HL-60/S4 treated with retinoic acid at 250 ng/mL for 4 days and 3 days (cell line): Measurements from ENCODE around the gene TCF12.
"Not testable (repeated sequence)": the region's sequence is repeated elsewhere in the genome, so short reads cannot be mapped to it uniquely, and the experiment has no call there.

ENCODE experiments used
- in situ Hi-C: fragments of 300-500 bp; cut with MboI; formaldehyde crosslinking; loops from 2 replicates; pipeline ENCODE4 v1.7.0; 2022; ENCODE audit warnings: low sequenced_read_pairs

Gene TCF12

DNA sequence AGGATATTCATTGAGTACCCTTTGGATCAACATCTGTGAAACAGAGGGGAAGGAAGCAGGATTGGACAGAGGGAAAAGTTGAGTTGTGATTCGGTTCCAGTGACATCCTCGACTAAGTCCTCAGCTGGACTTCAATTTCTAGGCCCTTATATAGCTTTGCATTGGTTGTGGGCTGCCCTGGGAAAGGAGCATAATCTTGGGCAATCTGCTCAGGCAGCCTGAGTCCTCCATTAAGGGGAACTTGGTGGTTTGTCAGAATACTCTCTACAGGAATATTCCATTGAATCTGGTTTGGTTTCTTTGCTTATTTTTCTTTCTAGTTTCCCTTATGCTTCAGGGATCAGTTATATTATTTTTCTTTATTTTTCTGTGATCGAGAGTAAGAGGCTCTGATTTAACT lies 94.1 kb downstream of the TCF12 start:
- in situ Hi-C loops = no loop called here

DNA sequence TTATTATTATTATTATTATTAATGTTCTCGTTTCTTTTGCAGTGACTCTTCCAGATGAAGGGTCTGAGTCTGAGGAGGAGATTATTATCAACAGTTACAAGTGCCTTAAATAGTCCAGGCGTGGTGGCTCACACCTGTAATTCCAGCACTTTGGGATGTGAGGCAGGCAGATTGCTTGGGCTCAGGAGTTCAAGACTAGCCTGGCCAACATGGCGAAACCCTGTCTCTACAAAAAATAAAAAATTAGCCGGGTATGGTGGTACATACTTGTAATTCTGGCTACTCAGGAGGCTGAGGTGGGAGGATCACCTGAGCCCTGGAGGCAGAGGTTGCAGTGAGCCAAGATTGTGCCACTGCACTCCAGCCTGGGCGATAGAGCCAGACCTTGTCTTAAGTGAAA lies 96.5 kb downstream of the TCF12 start:
- in situ Hi-C loops = not testable (repeated sequence)

DNA sequence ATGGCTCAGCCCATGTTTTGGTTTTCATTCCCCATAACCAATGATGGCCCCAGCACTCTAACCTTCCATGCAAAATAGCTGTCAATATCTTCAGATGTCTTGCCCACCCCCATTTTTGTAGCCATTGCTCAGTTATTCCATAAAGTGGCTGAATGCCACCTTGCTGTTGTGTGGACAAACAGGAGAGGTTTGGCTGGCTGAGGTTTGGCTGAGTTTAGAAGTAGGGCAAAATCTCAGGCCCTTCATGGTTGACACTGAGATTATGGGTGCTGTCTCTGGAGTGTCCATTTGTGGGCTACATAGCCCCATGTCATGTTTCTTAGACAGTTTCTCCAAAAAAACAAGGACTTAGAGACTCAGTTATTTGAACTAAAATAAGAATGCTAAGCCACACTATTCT lies 96.9 kb downstream of the TCF12 start:
- in situ Hi-C loops = no loop called here

DNA sequence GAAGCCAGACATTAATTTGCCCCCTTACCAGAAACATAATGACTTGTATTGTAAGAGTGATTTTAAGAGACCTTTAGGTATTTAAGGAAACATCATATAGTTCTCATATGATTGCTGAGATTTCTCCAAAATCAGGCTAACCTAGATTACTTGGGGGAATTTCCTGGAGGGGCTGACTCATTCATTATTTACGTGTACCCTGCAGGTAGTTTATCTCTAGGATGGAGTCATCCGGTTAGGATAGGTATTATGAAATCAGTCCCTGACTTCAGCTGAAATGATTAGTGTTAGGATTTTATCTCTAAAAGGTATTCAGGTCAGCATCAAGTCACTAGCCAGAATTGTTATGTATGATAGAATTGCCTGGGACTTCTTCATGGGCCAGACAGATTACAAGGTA lies 97.5 kb downstream of the TCF12 start:
- in situ Hi-C loops = no loop called here

DNA sequence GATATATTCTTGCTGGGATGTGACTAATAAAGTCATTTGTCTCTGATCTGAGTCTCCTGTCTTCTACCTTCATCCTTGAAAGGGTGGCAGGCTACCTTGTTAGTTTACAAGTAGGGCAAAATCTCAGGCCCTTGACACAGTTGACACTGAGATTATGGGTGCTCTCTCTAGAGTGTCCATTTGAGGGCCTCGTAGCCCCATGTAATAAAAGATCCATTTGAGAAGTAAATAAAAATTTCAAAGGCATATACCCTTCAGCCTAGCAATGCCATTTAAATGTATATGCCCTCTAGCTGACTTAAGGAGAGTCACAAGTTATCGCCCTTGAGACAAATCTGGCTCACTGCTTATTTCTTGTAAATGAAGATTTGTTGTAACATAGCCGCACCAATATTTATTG lies 98.6 kb downstream of the TCF12 start:
- in situ Hi-C loops = no loop called here

DNA sequence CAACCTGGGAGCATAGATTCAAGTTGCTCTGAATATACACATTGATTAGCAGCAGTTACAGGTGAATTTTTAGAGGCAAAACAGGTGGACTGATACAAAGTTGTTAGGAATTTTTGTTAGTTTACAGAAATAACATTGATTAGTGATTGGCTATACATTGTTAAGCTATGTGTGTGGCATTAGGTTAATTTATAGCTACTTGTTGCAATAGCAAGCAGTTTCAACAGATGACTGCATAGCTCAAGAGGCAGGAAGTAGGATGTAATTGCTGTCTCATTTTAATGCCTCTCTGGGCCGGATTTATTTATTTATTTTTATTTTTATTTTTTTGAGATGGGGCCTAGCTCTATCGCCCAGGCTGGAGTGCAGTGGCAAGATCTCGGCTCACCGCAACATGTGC lies 99.7 kb downstream of the TCF12 start:
- in situ Hi-C loops = no loop called here

DNA sequence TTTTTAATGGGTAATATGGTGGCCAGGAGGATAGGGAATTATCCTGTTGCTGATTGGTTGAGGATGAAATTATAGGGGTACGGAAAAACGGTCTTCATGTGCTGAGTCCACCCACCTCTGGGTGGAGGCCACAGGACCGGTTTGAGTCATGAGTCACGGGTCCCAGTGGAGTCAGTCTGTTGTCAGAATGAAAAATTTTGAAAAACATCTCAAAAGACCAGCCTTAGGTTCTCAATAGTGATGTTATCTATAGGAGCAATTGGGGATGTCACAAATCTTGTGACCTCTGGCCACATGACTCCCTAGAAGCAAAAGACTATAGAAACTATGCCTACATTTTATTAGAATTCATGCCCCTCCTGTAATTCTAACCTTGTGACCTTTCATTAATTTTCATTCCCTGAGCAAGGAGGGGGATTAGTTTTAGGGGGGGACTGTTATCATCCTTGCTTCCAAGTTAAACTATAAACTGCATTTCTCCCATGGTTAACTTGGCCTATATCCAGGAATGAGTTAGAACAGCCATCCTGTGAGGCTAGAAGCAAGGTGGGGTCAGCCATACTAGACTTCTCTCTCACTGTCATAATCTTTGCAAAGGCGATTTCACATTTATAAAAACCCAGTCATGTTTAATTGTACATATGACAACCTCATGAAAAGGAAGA lies 101.2 kb downstream of the TCF12 start:
- in situ Hi-C loops = no loop called here

DNA sequence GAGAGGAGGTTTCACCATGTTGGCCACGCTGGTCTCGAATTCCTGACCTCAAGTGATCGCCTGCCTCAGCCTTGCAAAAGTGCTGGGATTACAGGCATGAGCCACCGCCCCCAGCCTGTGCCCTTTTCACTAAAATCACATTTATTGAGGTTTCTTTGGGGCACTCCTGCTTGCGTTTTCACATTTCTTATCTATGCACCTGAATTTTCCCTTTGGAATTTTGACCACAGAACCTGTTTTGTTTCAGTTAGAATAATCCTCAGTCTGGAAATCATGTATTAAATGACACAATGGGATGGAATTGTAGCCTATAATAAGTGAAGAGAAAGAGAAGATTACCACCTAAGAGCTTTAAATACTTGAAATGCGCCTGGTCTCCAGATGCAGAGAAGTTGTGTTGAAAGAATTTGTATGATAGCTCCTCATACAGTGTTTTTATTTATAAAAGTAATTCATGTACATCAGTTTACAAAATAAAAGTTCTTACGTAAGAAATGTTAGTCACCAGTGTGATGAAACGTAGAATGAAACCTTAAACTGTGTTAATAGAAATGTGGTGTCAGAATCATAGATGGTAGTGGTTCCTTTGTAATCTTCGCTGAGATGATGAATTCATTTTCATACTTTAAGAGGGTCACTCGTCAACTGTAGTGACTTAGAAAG lies 107.0 kb downstream of the TCF12 start:
- in situ Hi-C loops = no loop called here

DNA sequence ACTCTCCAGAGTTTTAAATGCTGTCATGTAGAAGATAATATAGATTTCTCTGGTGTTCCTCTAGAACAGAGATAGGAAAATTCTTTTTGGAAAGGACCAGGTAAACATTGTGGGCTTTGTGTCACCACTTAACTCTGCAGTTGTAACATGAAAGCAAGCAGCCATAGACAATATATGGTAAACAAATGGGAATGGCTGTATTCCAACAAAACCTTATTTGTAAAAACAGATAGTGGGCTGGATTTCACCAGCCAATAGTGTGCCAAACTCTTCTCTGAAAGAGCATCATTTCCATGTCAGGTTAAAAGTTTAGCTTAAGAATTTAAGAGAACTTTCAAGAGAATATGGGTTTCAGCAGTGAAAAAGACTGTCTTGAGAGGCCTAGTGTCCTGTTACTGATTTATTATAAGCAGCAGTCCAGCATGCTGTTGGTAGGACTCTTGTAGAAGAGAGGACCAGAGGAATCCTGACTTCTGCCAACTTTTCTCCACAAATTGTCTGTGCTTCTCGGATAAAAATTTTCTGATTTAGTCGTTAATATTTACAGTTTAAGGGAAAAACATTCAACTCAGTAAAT lies 107.7 kb downstream of the TCF12 start:
- in situ Hi-C loops = no loop called here

DNA sequence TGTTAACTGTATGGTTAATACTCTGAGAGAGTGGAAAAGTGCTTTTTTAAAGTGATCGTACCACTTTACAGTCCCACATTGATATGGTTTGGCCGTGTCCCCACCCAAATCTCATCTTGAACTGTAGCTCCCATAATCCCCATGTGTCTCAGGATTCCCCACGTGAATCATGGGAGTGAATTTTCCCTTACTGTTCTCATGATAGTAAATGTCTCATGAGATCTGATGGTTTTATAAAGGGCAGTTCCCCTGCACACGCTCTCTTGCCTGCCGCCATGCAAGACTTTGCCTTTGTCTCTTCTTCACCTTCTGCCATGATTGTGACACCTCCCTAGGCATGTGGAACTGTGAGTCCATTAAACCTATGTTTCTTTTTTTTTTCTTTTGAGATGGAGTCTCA lies 109.2 kb downstream of the TCF12 start:
- in situ Hi-C loops = no loop called here

DNA sequence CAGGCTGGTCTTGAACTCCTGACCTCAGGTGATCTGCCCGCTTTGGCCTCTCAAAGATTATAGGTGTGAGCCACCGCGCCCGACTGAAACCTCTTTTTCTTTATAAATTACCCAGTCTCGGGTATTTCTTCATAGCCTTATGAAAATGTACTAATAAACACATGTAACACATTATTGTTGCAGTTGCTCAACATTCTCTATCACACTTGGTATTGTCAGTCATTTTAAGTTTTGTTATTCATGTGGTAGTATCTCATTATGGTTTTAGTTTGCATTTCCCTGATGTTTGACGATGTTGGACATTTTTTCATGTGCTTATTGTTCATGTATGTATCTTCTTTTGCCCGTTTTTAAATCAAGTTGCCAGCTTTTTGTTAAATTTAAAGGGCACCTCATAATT lies 109.7 kb downstream of the TCF12 start:
- in situ Hi-C loops = no loop called here

DNA sequence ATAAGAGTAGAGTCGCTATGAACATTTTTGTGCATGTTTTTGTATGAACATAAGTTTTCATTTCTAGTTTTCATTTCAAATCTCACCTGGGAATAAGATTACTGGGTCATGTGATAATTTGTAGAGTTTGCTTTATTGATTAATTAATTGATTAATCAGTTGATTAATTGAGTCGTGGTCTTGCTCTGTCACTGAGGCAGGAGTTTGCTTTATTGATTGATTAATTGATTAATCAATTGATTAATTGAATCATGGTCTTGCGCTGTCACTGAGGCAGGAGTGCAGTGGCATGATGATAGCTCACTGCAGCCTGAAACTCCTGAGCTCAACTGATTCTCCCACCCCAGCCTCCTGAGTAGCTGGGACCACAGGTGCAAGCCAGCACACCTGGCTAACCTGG lies 111.6 kb downstream of the TCF12 start:
- in situ Hi-C loops = no loop called here

DNA sequence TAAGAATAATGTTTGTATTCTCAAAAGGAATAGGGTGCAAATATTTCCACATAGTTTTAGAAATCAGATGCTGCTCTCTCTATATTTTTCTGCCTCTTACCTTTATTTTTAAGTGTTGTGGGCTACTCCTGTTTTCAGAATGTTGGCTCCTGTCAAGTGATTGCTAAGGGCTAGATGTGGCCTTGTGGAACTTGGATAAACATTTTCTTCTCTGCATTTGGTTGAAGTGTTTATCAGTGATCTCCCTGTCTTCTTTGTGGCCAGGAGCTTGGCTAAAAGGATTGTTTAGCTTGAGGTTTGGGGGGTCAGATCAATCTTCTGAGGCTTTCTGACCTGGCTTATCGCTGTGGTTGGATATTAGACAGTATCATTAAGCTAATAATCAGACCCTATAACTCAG lies 112.6 kb downstream of the TCF12 start:
- in situ Hi-C loops = no loop called here

DNA sequence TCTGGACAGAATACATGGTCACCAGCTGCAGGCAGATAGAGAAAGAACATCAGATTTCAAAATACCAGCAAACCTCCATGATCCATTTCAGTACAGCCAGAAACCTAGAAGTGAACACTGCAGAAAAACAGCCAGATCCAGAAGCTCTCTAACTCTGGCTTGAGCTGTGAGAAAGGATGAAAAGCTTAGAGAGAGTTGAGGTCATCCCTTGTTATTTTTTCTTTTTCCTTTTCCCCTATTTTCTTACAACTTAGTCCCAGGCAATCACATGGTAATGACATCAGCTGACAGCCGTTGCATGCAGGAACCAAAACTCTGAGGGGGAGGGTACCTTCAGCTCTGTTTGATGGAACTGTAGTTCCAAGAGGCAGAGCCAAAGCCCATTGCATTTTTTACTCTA lies 113.2 kb downstream of the TCF12 start:
- in situ Hi-C loops = no loop called here

DNA sequence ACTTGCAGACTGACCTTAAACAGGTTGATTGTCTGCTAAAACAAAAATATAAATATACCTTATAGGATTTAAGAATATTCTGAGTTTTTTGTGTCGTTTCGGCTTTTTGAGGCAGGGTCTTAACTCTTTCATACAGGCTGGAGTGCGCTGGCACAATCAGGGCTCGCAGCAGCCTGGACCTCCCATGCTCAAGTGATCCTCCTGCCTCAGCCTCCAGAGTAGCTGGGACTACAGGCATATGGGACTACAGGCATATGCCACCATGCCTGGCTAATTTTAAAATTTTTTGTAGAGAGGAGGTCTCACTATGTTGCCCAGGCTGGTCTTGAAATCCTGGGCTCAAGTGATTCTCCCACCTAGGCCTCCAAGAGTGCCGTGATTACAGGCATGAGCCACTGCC lies 113.9 kb downstream of the TCF12 start:
- in situ Hi-C loops = no loop called here

DNA sequence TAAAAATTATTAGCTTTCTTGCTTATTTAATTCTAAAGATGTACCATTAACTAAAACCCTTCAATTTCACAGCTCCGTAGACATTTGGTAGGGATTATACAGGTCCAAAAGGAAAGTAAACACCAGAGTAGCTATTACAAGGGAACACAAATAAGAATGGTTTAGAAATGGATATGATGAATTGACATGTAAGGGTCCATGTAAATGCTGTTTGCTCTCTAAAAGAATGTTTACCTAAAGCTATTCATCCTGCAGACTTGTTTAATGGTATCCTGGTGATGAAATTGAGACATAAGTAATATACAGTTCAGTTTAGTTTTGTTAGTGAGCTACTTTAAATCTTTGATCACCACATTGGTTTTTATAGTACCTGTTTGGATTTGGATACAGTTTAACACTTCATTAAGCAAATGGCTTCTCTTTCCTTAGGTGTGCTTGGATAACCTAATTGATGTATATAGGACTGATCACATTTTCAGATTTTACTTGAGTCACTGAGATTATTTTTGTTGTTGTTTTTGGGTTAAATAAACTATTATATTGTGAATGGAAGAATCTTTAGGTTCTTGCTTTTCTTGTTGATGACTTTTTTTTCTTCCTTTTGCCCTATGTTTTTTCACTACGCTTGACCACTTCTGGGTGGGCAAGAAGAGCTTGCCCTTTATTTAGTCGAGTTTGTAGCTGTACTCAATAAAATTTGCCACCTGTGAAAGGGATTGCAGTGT lies 115.4 kb downstream of the TCF12 start:
- in situ Hi-C loops = no loop called here

DNA sequence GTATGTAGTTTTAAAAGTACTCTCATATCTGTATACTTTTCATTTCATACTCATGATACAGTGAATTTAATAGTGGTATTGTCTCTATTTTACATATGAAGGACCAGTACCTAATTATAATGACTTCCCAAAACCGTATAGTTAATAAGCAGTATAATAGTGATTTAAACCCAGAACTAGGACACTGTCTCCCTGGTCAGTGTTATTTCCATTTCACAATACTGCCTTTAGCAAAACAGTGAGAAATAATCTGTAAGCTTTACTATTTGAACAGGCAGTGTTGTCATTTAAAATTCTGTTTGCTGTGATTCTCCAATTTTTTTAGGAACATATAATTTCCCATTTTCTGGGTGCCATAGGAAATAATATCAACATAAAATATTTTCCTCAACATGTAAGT lies 116.2 kb downstream of the TCF12 start:
- in situ Hi-C loops = no loop called here

DNA sequence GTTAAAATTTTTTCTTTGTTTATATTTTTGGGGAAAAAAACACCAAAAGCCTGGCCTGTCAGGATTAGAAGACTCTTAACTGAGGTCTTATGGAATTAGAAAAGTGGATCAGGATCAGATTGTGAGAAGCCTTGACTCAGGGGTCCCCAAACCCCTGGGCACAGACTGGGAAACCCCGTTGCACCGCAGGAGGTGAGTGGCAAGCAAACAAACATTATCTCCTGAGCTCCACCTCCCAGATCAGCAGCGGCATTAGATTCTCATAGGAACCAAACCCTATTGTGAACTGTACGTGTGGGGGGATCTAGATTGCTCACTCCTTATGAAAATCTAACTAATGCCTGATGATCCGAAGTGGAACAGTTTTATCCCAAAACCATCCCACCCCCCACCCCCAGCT lies 117.2 kb downstream of the TCF12 start:
- in situ Hi-C loops = no loop called here

DNA sequence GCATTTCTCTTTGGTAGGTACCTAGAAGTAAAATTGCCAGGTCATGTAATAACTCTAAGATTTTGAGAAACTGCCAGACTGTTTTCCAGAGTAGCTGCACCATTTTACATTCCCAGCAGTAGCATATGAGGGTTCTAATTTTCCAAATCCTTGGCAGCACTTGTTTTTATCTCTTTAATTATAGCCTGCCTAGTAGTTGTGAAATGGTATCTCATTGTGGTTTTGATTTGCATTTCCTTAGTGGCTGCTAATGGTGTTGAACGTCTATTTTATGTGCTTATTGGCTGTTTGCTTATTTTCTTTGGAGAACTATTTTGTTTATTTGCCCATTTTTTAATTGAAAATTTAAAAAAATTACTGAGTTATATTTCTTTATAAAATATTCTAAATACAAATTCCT lies 117.9 kb downstream of the TCF12 start:
- in situ Hi-C loops = no loop called here

DNA sequence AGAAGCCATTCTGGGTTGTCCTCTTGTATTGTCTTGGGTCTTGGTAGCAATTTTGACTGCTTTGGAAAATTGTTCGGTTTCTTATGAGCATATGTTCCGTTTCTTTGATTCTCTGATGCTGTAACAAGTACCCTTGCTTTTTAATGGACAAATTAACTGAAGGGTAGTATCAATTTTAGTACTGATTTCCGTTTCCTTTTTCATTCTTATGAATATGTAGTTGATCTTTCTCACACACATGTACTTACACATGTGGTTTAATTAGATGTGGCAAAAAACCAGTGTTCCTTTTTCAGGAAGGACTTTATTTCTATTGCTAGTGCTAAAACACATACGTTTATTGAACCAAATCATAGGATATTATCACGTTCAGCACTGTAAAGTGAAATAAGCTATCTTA lies 119.1 kb downstream of the TCF12 start:
- in situ Hi-C loops = no loop called here

DNA sequence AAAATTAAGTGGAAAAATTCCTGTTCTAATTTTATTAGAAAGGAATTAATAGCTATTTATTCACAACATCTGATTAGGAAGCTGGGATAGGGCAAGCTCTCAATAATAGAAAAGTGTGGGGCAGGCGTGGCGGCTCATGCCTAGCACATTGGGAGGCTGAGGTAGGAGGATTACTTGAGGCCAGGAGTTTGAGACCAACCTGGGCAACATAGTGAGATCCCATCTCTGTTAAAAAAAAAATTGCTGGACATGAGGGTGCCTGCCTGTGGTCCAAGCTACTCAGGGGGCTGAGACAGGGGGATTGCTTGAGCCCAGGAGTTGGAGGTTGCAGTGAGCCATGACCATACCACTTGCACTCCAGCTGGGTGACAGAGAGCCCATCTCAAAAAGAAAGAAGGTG lies 119.6 kb downstream of the TCF12 start:
- in situ Hi-C loops = no loop called here

DNA sequence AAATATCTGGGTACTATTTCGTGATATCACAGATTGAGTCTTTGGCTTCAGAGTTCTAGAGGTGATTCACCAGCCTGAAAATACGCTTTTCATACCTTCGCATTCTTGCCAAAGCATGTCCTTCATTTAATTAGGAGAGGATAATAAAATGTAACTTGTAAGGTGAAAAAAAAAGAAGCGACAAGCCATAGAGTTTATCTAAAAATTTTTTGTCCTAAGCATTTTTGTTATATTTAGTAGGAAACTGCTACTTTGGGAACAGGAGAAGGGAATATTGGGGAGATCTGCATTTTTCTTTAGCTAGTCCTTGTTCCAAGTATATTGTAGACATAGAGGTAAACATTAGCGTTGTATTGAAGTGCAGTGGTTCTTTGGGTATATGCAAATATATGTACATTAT lies 120.1 kb downstream of the TCF12 start:
- in situ Hi-C loops = no loop called here
